HepG2 (cell line): ENCODE data around the gene OXSM. TPM values are rescaled to one million over a fixed set of nuclear protein-coding genes. Genes with fewer than 3 reads are reported as not detected.

Source experiments
- ARNTL ChIP-seq: sonication (generic); formaldehyde crosslinking; IDR thresholded peaks from 2 replicates; pipeline ENCODE4 v1.4.0; 2020; ENCODE audit warnings: mild to moderate bottlenecking, missing genetic modification reagents
- EHMT2 ChIP-seq: fragments of 200-600 bp; sonication (generic); IDR thresholded peaks from 2 replicates; pipeline ENCODE4 v1.7.0; 2017; ENCODE audit warnings: antibody characterized with exemption, low read depth, low read length, borderline replicate concordance
- EP300 ChIP-seq, 3 experiments: sonication (generic) in 1 of 3; formaldehyde crosslinking in 1 of 3; IDR thresholded peaks; 2 replicates each; pipeline versions ENCODE4 v1.5.1 to v1.6.1; 2011 to 2020; ENCODE audit warnings: low read depth in 2 of 3, low read length in 2 of 3, borderline replicate concordance in 1 of 3, improper control_type of control experiment in 1 of 3, mild to moderate bottlenecking in 1 of 3, missing genetic modification reagents in 1 of 3, moderate library complexity in 1 of 3
- FOSL1 ChIP-seq: sonication (generic); formaldehyde crosslinking; IDR thresholded peaks from 2 replicates; pipeline ENCODE4 v1.9.0; 2021; ENCODE audit warnings: missing genetic modification reagents, borderline replicate concordance
- HMGXB4 ChIP-seq, 2 experiments: sonication (generic) in 1 of 2; formaldehyde crosslinking in 1 of 2; IDR thresholded peaks; 2 replicates each; pipeline versions ENCODE4 v1.4.0 to v1.6.1; 2018 to 2020; ENCODE audit warnings: missing genetic modification reagents in 2 of 2, borderline replicate concordance in 1 of 2, low read depth in 1 of 2, mild to moderate bottlenecking in 1 of 2, missing biosample characterization in 1 of 2
- KDM5B ChIP-seq: sonication (generic); formaldehyde crosslinking; IDR thresholded peaks from 2 replicates; pipeline ENCODE4 v1.4.0; 2020; ENCODE audit warnings: missing genetic modification reagents, mild to moderate bottlenecking, borderline replicate concordance
- KLF13 ChIP-seq: sonication (generic); formaldehyde crosslinking; IDR thresholded peaks from 2 replicates; pipeline ENCODE4 v1.4.0; 2020; ENCODE audit warnings: mild to moderate bottlenecking, missing genetic modification reagents
- MTERF4 ChIP-seq: sonication (generic); formaldehyde crosslinking; IDR thresholded peaks from 2 replicates; pipeline ENCODE4 v1.8.0; 2023; ENCODE audit warnings: mild to moderate bottlenecking, missing genetic modification reagents
- NFYC ChIP-seq: IDR thresholded peaks from 2 replicates; pipeline ENCODE4 v1.6.1; 2016; ENCODE audit warnings: missing genetic modification reagents, missing compliant biosample characterization
- NR1H2 ChIP-seq: sonication (generic); formaldehyde crosslinking; IDR thresholded peaks from 2 replicates; pipeline ENCODE4 v1.8.1; 2022; ENCODE audit warnings: low read depth, missing genetic modification reagents, borderline replicate concordance
- REXO4 ChIP-seq: sonication (generic); formaldehyde crosslinking; IDR thresholded peaks from 2 replicates; pipeline ENCODE4 v1.8.0; 2022; ENCODE audit warnings: missing genetic modification reagents, mild to moderate bottlenecking, borderline replicate concordance
- SOX6 ChIP-seq, 2 experiments: fragments of 450-650 bp in 1 of 2; sonication (generic) in 1 of 2; formaldehyde crosslinking in 1 of 2; IDR thresholded peaks; 2 replicates each; pipeline versions ENCODE4 v1.4.0 to v1.6.1; 2017 to 2020; ENCODE audit warnings: antibody characterized with exemption in 1 of 2, mild to moderate bottlenecking in 1 of 2, missing genetic modification reagents in 1 of 2
- TGIF2 ChIP-seq: IDR thresholded peaks from 2 replicates; pipeline ENCODE4 v1.6.1; 2016; ENCODE audit warnings: control low read depth, missing compliant biosample characterization
- TRAFD1 ChIP-seq: sonication (generic); formaldehyde crosslinking; IDR thresholded peaks from 2 replicates; pipeline ENCODE4 v1.5.1; 2020; ENCODE audit warnings: missing genetic modification reagents, mild to moderate bottlenecking, borderline replicate concordance
- ZNF281 ChIP-seq: sonication (generic); formaldehyde crosslinking; IDR thresholded peaks from 2 replicates; pipeline ENCODE4 v1.4.0; 2020; ENCODE audit warnings: missing genetic modification reagents, borderline replicate concordance
- ZNF34 ChIP-seq: sonication (generic); formaldehyde crosslinking; IDR thresholded peaks from 2 replicates; pipeline ENCODE4 v1.4.0; 2020; ENCODE audit warnings: mild to moderate bottlenecking, missing genetic modification reagents, borderline replicate concordance
- ZNF549 ChIP-seq: sonication (generic); formaldehyde crosslinking; IDR thresholded peaks from 2 replicates; pipeline ENCODE4 v1.5.0; 2020; ENCODE audit warnings: missing genetic modification reagents
- ZNF713 ChIP-seq: sonication (generic); formaldehyde crosslinking; IDR thresholded peaks from 2 replicates; pipeline ENCODE4 v1.4.0; 2020; ENCODE audit warnings: mild to moderate bottlenecking, missing genetic modification reagents
- ZNF746 ChIP-seq: sonication (generic); formaldehyde crosslinking; IDR thresholded peaks from 2 replicates; pipeline ENCODE4 v1.8.0; 2022; ENCODE audit warnings: mild to moderate bottlenecking, missing genetic modification reagents
- ZNF776 ChIP-seq: sonication (generic); formaldehyde crosslinking; IDR thresholded peaks from 2 replicates; pipeline ENCODE4 v1.4.0; 2020; ENCODE audit warnings: mild to moderate bottlenecking, missing genetic modification reagents
- ZZZ3 ChIP-seq: sonication (generic); formaldehyde crosslinking; IDR thresholded peaks from 2 replicates; pipeline ENCODE4 v1.4.0; 2020; ENCODE audit warnings: missing genetic modification reagents, mild to moderate bottlenecking, borderline replicate concordance
- polyA plus RNA-seq, 8 experiments: library from polyadenylated mRNA; depleted of rRNA in 3 of 8; stranded (reverse) in 7 of 8; unstranded in 1 of 8; fragments of >200 nt; fragmentation: Illumina TruSeq in 4 of 8; extraction: Trizol in 4 of 8; gene quantifications; 2 replicates each; pipeline versions ENCODE4 v1.2.1 to v1.2.3, GENCODE V29; 2011 to 2016; ENCODE audit warnings: low read depth in 4 of 8, missing spikeins in 1 of 8, mixed read lengths in 1 of 8; ENCODE audit not compliant: insufficient read depth in 1 of 8
- total RNA-seq, 5 experiments: library from RNA; depleted of rRNA; stranded (reverse); fragments of >200 nt; fragmentation: Illumina TruSeq; extraction: Trizol; gene quantifications; 2 replicates each; pipeline ENCODE4 v1.2.3, GENCODE V29; 2016; ENCODE audit warnings: low read depth in 1 of 5

The OXSM gene
- total and polyA plus RNA-seq, 2 of the 13 experiments (the other 11 are each of a cell fraction or from before 2014, with no cell fraction given), result 18.2 to 34.4 TPM

GRCh38 chr3:25782938-25783660, 6.8 kb upstream of the OXSM start, which contains the start of gene NGLY1 (continued):
- no peak for TF ChIP-seq NFYC (CRISPR knock-in tag)
- no peak for TF ChIP-seq KLF13 (CRISPR knock-in tag)
- no peak for TF ChIP-seq EHMT2
- no peak for TF ChIP-seq ZNF549
- no peak for TF ChIP-seq ZNF281 (CRISPR knock-in tag)
- TF ChIP-seq SOX6 (IDR thresholded peaks at IDR 0.05), result no peak
- TF ChIP-seq SOX6 (CRISPR knock-in tag; IDR thresholded peaks at IDR 0.05), result no peak
- peak; percentile 56; the same call in 1 of the 2 replicates for TF ChIP-seq ZNF776 (CRISPR knock-in tag)
- TF ChIP-seq KDM5B (CRISPR knock-in tag), result peak; percentile 80; the same call in 1 of the 2 replicates
- TF ChIP-seq TRAFD1, result no peak
- no peak for TF ChIP-seq NR1H2
- no peak for TF ChIP-seq FOSL1 (CRISPR knock-in tag)
- no peak for TF ChIP-seq TGIF2 (CRISPR knock-in tag)
- TF ChIP-seq ARNTL, result no peak; the same call in 1 of the 2 replicates
- no peak for TF ChIP-seq EP300 (IDR thresholded peaks at IDR 0.05; ENCODE audit: low read depth in 2 of 2, low read length in 2 of 2)
- no peak for TF ChIP-seq EP300 (CRISPR knock-in tag; IDR thresholded peaks at IDR 0.05; ENCODE audit: borderline replicate concordance)
- no peak for TF ChIP-seq ZNF746 (CRISPR knock-in tag)
- peak; percentile 47; the same call in 1 of the 2 replicates for TF ChIP-seq MTERF4 (CRISPR knock-in tag)
- no peak for TF ChIP-seq ZZZ3
- TF ChIP-seq ZNF34, result no peak
- no peak for TF ChIP-seq ZNF713 (CRISPR knock-in tag)
- TF ChIP-seq REXO4 (CRISPR knock-in tag), result no peak
- peak in 1 of 2 experiments; percentile 75; a peak in 2 of 4 replicates for TF ChIP-seq HMGXB4 (CRISPR knock-in tag; IDR thresholded peaks at IDR 0.05; ENCODE audit: borderline replicate concordance in 1 of 2, low read depth in 1 of 2)
